ENCODE results near the gene FOXN4. TPM values are rescaled to one million over a fixed set of nuclear protein-coding genes. Genes with fewer than 3 reads are reported as not detected.
A peak's percentile ranks its signal among the peaks of the same experiment; 100 is the strongest.

Gene FOXN4
- total and polyA plus RNA-seq, 9 of the 15 experiments (the other 6 are each of a cell fraction or from before 2014, with no cell fraction given) = not detected

DNA sequence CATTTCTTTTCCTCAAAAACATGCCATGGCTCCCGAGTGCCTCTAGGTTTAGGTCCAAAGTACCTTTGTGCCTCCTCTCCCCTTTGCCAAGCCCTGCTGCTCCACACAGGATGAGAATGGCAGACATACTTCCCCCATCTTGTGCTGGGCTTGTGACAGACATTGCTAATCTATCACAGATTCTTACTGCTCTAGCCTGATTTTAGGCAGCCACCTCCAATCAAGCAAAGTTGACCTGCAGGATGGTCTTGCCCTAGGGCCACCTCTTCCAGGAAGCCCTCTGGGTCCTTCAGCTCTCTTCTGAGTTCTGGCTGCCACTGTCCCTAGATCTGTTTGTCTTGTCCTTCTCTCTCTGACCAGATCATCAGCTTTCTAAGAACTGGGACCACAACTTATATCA is 20.5 kb downstream of the FOXN4 start:
- Histone ChIP-seq H3K9ac (ENCODE audit: insufficient read depth in 1 of 2, low read depth in 2 of 2, low read length in 2 of 2) (no peak overlapping the region), H3K79me2 (ENCODE audit: control insufficient read depth, insufficient read depth, low read length) (no peaks in the 10 kb centered on the region), H3K4me2 (ENCODE audit: insufficient read depth, low read length) (no peak overlapping the region), H3K9me3 (replicated peaks; ENCODE audit: control insufficient read depth, insufficient read depth, low read depth, low read length) (no peaks in the 10 kb centered on the region), H2AFZ (ENCODE audit: low read depth, low read length) (no peak overlapping the region), H4K20me1 (replicated peaks; ENCODE audit: control insufficient read depth, insufficient read depth, low read length) (peaks cover 4% of the 10 kb centered on the region), H3K4me1 (replicated peaks in 1 of 2; ENCODE audit: control insufficient read depth in 2 of 2, insufficient read depth in 2 of 2, low read length in 2 of 2) (peaks cover 0 to 15% of the 10 kb centered on the region in 2 experiments; a peak in 2 of 5 replicates), H3K27me3 (ENCODE audit: control insufficient read depth in 2 of 2, insufficient read depth in 2 of 2, low read length in 2 of 2) (peaks cover 8 to 64% of the 10 kb centered on the region in 2 experiments; a peak in 4 of 5 replicates), H3K4me3 (no peak overlapping the region), H3K9me1 (ENCODE audit: control insufficient read depth, insufficient read depth, low read length) (no peaks in the 10 kb centered on the region), H3K36me3 (ENCODE audit: control insufficient read depth, insufficient read depth, low read length) (no peaks in the 10 kb centered on the region), H3K27ac (ENCODE audit: extremely low read depth, low read depth, low read length) (no peak overlapping the region)
- DNase-seq (ENCODE audit: extremely low read depth in 1 of 4, low spot score in 3 of 4) = no peak
- BruUV-seq (replicated peaks) = no TSS peak
- in situ Hi-C loops (cut with MboI) = no loop called here
- CTCF ChIA-PET (ENCODE audit: low intra/inter-chr PET ratio) = no interaction called here
- peak; percentile 29; the same call in 1 of the 3 replicates for ATAC-seq
- 0% methylated on average over 1 of the region's 1 CpG for WGBS (ENCODE audit: insufficient coverage, low coverage, missing lambda C conversion rate)
- POLR2A ChIA-PET = interaction anchor here (0.7 kb wide), 1 partner anchor 42 kb away, joined by 3 read pairs; no protein-coding TSS in a partner anchor
- FAIRE-seq = no peak
- intact Hi-C loops (cut with micrococcal nuclease) = no loop called here
- TF ChIP-seq CBX8 (IDR thresholded peaks at IDR 0.05; ENCODE audit: borderline replicate concordance, extremely low read depth, low read depth, low read length, poor library complexity, severe bottlenecking) (no peak), ZSCAN29 (IDR thresholded peaks at IDR 0.05) (no peak), KLF1 (tag; IDR thresholded peaks at IDR 0.05) (no peak), ZNF764 (CRISPR knock-in tag; IDR thresholded peaks at IDR 0.05; ENCODE audit: low read depth) (no peak), RBM17 (IDR thresholded peaks at IDR 0.05; ENCODE audit: borderline replicate concordance, low read depth, low read length) (no peak), RBBP5 (IDR thresholded peaks at IDR 0.05; ENCODE audit: borderline replicate concordance, insufficient read depth, low read length, poor library complexity, severe bottlenecking) (no peak), ZNF589 (CRISPR knock-in tag; IDR thresholded peaks at IDR 0.05; ENCODE audit: low read depth) (no peak), ZBTB17 (CRISPR knock-in tag; IDR thresholded peaks at IDR 0.05) (peak; percentile 96)
- TF ChIP-seq, protein P1, sequence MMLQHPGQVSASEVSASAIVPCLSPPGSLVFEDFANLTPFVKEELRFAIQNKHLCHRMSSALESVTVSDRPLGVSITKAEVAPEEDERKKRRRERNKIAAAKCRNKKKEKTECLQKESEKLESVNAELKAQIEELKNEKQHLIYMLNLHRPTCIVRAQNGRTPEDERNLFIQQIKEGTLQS (IDR thresholded peaks at IDR 0.05) = no peak
- TF ChIP-seq, protein P1 (CRISPR knock-in tag; conservative IDR thresholded peaks at IDR 0.05) = no peak
- TF ChIP-seq, protein P2, sequence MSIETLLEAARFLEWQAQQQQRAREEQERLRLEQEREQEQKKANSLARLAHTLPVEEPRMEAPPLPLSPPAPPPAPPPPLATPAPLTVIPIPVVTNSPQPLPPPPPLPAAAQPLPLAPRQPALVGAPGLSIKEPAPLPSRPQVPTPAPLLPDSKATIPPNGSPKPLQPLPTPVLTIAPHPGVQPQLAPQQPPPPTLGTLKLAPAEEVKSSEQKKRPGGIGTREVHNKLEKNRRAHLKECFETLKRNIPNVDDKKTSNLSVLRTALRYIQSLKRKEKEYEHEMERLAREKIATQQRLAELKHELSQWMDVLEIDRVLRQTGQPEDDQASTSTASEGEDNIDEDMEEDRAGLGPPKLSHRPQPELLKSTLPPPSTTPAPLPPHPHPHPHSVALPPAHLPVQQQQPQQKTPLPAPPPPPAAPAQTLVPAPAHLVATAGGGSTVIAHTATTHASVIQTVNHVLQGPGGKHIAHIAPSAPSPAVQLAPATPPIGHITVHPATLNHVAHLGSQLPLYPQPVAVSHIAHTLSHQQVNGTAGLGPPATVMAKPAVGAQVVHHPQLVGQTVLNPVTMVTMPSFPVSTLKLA (conservative IDR thresholded peaks at IDR 0.05) = no peak
- TF ChIP-seq, protein P3, sequence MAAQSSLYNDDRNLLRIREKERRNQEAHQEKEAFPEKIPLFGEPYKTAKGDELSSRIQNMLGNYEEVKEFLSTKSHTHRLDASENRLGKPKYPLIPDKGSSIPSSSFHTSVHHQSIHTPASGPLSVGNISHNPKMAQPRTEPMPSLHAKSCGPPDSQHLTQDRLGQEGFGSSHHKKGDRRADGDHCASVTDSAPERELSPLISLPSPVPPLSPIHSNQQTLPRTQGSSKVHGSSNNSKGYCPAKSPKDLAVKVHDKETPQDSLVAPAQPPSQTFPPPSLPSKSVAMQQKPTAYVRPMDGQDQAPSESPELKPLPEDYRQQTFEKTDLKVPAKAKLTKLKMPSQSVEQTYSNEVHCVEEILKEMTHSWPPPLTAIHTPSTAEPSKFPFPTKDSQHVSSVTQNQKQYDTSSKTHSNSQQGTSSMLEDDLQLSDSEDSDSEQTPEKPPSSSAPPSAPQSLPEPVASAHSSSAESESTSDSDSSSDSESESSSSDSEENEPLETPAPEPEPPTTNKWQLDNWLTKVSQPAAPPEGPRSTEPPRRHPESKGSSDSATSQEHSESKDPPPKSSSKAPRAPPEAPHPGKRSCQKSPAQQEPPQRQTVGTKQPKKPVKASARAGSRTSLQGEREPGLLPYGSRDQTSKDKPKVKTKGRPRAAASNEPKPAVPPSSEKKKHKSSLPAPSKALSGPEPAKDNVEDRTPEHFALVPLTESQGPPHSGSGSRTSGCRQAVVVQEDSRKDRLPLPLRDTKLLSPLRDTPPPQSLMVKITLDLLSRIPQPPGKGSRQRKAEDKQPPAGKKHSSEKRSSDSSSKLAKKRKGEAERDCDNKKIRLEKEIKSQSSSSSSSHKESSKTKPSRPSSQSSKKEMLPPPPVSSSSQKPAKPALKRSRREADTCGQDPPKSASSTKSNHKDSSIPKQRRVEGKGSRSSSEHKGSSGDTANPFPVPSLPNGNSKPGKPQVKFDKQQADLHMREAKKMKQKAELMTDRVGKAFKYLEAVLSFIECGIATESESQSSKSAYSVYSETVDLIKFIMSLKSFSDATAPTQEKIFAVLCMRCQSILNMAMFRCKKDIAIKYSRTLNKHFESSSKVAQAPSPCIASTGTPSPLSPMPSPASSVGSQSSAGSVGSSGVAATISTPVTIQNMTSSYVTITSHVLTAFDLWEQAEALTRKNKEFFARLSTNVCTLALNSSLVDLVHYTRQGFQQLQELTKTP (IDR thresholded peaks at IDR 0.05; ENCODE audit: low read depth in 1 of 2, partially characterized antibody in 2 of 2) = no peak
- TF ChIP-seq, protein P4, sequence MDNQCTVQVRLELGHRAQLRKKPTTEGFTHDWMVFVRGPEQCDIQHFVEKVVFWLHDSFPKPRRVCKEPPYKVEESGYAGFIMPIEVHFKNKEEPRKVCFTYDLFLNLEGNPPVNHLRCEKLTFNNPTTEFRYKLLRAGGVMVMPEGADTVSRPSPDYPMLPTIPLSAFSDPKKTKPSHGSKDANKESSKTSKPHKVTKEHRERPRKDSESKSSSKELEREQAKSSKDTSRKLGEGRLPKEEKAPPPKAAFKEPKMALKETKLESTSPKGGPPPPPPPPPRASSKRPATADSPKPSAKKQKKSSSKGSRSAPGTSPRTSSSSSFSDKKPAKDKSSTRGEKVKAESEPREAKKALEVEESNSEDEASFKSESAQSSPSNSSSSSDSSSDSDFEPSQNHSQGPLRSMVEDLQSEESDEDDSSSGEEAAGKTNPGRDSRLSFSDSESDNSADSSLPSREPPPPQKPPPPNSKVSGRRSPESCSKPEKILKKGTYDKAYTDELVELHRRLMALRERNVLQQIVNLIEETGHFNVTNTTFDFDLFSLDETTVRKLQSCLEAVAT (IDR thresholded peaks at IDR 0.05) = peak in 1 of 2 experiments; percentile 96; a peak in 2 of 4 replicates
